Urinary bladder (tissue), 4 donors: ENCODE data around the gene MBP. TPM values are rescaled to one million over a fixed set of nuclear protein-coding genes. Genes with fewer than 3 reads are reported as not detected.

Source experiments
- DNase-seq: peaks from one replicate; pipeline ENCODE4 v3.0.0-alpha.2; 2015; ENCODE audit errors: extremely low spot score
- H3K27ac ChIP-seq: one replicate; pipeline ENCODE4 v1.5.1; 2013; ENCODE audit warnings: low read depth, mild to moderate bottlenecking, moderate library complexity
- H3K36me3 ChIP-seq: one replicate; pipeline ENCODE4 v1.6.1; 2013; ENCODE audit warnings: mild to moderate bottlenecking, moderate library complexity; ENCODE audit not compliant: insufficient read depth
- H3K4me1 ChIP-seq: one replicate; pipeline ENCODE4 v1.6.1; 2013; ENCODE audit warnings: mild to moderate bottlenecking, moderate library complexity; ENCODE audit not compliant: insufficient read depth
- H3K4me3 ChIP-seq: one replicate; pipeline ENCODE4 v1.5.1; 2013; ENCODE audit warnings: low read depth, low read length
- WGBS: extraction: QIAGEN DNeasy Blood & Tissue Kit; methylation state at CpG from one replicate; pipeline ENCODE4 v1.1.7; 2013; 5-methylcytosine and 5-hydroxymethylcytosine counted together
- polyA plus RNA-seq: library from polyadenylated mRNA; stranded (reverse); fragments of 200-250 nt; gene quantifications from one replicate; pipeline ENCODE4 v1.2.3, GENCODE V29; 2013
- total RNA-seq: library from RNA; depleted of rRNA; stranded (reverse); fragments of >200 nt; gene quantifications from one replicate; pipeline ENCODE4 v1.2.3, GENCODE V29; 2014
- donor health status: healthy with polysubstance abuse.
- donor health status: healthy.

The MBP gene
- total and polyA plus RNA-seq, 2 donors: 9.6 to 24.4 TPM

DNA sequence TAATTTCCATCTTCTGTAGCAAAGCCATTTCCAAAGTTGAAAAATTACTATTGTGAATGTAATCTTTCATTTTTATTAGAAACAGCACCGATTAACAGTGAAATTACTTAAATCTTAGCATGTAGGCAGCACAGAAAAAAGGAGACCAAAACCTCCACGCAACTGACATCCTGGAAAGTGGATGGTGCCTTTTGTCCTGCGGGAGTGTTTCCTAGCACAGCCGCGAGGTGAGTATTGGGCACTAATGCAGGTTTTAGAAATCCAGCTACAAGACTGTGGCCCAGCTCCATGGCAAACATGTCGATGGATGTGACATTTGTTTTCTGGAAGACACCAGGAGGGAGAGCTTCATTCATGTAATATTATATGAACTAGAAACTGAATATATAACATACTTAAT, 86.9 kb downstream of the MBP start:
- Histone ChIP-seq H3K36me3 (no peaks in the 10 kb centered on the region), H3K4me3 (no peak overlapping the region), H3K4me1 (no peaks in the 10 kb centered on the region), H3K27ac (no peak overlapping the region)
- no peak for DNase-seq
- 88% methylated on average over 6 of the region's 6 CpGs for WGBS

DNA sequence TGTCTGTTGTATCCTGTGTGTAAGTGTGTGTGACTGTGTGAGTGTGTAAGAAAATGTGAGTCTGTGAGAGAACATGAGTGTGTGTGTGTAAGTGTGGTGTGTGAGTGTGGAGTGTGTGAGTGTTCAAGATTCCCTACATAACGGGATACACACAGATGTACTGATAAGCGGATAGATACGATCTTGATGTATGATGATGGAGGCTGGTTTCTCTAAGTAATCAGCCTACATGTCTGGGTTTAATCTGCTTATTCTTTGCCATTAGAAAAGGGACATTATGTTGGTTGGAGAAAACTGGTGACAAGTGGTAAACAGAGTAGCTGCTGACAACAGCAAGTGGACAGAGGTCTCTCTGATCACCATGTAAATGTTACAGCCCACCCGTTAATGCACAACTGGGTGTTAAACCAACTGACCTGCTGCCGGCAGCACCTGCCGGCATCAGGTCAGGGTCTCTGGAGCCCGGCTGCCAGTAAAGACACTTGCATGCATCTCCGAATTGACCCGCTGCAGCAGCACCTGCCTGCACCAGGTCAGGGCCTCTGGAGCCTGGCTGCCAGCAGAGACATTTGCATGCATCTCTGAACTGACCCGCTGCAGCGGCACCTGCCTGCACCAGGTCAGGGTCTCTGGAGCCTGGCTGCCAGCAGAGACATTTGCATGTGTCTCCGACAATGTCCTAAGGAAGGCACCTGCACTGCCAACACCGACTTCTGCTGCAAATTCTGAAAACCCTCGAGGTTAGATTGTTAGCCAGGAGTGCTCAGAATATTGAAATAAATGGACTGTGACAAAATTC, 87.5 kb downstream of the MBP start:
- Histone ChIP-seq H3K36me3 (no peaks in the 10 kb centered on the region), H3K4me3 (no peak overlapping the region), H3K4me1 (no peaks in the 10 kb centered on the region), H3K27ac (no peak overlapping the region)
- WGBS: 73% methylated on average over 14 of the region's 14 CpGs
- no peak for DNase-seq

DNA sequence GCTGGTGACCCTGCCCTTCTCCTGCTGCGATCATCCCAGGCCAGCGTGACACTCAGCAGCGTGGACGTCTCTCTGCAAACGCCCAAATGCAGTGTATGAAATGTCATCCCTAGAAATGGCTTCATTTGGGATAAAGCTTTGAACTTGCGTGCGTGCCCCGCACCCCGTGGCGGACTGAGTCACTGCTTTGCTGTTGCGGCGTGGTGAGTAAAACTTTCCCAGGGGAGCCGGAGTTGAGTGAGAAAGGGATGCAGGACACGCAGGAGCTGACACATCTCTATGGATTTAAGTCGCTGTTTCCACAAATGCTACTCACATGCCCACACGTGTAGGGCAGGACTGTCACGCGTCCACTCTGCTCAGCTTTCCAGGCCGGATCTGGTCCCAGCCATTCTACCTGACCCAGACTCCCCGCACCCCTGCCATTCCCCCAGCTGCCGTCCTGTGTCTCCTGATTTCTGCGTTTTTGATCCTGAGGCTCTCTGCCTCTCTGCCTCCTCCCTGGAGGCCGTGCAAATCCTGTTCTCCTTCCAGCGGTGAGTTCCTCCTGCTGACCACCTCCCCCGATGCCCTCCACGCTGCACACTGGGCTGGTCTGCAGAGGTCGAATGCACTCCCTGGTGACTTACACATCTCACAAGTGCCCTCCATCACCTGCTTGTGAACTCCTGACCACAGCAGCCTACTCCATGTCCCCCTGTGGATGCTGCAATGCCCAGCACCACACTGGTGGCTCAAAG, 88.9 kb downstream of the MBP start:
- Histone ChIP-seq H3K27ac (no peak overlapping the region), H3K4me1 (no peaks in the 10 kb centered on the region), H3K4me3 (no peak overlapping the region), H3K36me3 (no peaks in the 10 kb centered on the region)
- 85% methylated on average over 27 of the region's 27 CpGs for WGBS
- no peak for DNase-seq

GRCh38 chr18:77042583-77042982, 90.0 kb downstream of the MBP start:
- H3K27ac ChIP-seq: no peak overlapping the region
- 70% methylated on average over 10 of the region's 10 CpGs for WGBS
- no peak overlapping the region for H3K4me3 ChIP-seq
- no peaks in the 10 kb centered on the region for H3K4me1 ChIP-seq
- H3K36me3 ChIP-seq: no peaks in the 10 kb centered on the region
- DNase-seq: no peak

DNA sequence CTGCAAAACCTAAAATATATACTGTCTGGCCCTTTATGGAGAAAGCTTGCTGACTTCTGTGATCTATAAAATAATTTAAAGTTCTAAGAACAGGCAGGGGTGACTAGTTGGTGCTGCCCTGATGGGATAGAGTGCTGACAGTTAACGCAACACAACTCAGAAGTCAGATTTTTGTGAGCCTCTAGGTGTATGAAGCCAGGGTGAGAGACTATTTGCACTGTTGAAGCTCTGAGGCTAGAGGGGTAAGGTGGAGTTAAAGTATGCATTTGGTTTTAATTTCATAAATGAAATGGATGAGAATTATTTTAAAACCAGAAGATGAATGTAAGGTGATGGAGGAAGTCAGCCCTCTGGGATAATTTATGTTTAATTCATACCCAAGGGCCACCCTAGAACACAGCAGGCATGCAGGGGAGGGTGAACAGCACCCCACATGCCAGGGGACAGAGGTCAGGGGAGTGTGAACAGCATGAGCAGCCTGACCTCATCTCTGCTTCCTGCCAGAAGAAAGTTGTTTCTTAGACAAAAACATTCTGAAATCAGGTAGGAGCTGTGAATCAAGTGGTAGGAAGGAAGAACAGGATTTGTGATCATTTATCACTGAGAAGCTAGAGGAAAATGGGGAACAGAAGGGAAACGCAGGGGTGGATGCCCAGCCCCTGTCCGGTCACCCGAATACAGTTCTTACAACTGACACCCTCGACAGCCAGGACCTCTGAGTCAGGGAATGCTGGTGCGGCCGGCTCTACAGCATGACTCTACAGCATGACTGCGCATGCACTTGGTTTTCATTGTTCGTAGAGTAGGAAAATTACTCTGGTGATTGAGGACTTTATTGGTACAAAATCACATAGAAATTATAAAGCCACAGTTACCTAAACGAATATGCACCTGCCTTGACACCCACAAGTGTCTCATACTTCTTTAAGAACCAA, 93.1 kb downstream of the MBP start:
- H3K36me3 ChIP-seq: no peaks in the 10 kb centered on the region
- H3K4me3 ChIP-seq: no peak overlapping the region
- no peak overlapping the region for H3K27ac ChIP-seq
- DNase-seq: no peak
- 75% methylated on average over 10 of the region's 10 CpGs for WGBS
- H3K4me1 ChIP-seq: no peaks in the 10 kb centered on the region

- H3K4me3 ChIP-seq: no peak overlapping the region
- H3K4me1 ChIP-seq: no peaks in the 10 kb centered on the region
- whole genome bisulfite sequencing: 83% methylated on average over 3 of the region's 3 CpGs
- H3K36me3 ChIP-seq: no peaks in the 10 kb centered on the region
- DNase-seq: no peak
- no peak overlapping the region for H3K27ac ChIP-seq
Observed at GRCh38 chr18:77038182-77038858, 94.3 kb downstream of the MBP start.

GRCh38 chr18:77037567-77037966, 95.0 kb downstream of the MBP start:
- H3K4me1 ChIP-seq: no peaks in the 10 kb centered on the region
- no peak overlapping the region for H3K4me3 ChIP-seq
- H3K27ac ChIP-seq: no peak overlapping the region
- DNase-seq: no peak
- 80% methylated on average over 13 of the region's 13 CpGs for WGBS
- H3K36me3 ChIP-seq: no peaks in the 10 kb centered on the region

- H3K36me3 ChIP-seq: no peaks in the 10 kb centered on the region
- no peaks in the 10 kb centered on the region for H3K4me1 ChIP-seq
- WGBS: 35% methylated on average over 12 of the region's 12 CpGs
- H3K27ac ChIP-seq: no peak overlapping the region
- no peak overlapping the region for H3K4me3 ChIP-seq
- DNase-seq: no peak
Observed at GRCh38 chr18:77035380-77036187, 97.0 kb downstream of the MBP start.

- Histone ChIP-seq H3K27ac (no peak overlapping the region), H3K4me1 (no peaks in the 10 kb centered on the region), H3K36me3 (no peaks in the 10 kb centered on the region), H3K4me3 (no peak overlapping the region)
- WGBS: 87% methylated on average over 3 of the region's 3 CpGs
- DNase-seq: no peak
Observed at GRCh38 chr18:77033575-77033974, 99.0 kb downstream of the MBP start.

- Histone ChIP-seq H3K27ac (no peak overlapping the region), H3K4me1 (no peaks in the 10 kb centered on the region), H3K36me3 (no peaks in the 10 kb centered on the region), H3K4me3 (no peak overlapping the region)
- no peak for DNase-seq
- 68% methylated on average over 19 of the region's 19 CpGs for WGBS
Observed at GRCh38 chr18:77032181-77032701, 100.3 kb downstream of the MBP start.

GRCh38 chr18:77031662-77032061, 100.9 kb downstream of the MBP start:
- WGBS: 89% methylated on average over 9 of the region's 9 CpGs
- Histone ChIP-seq H3K4me3 (no peak overlapping the region), H3K4me1 (no peaks in the 10 kb centered on the region), H3K27ac (no peak overlapping the region), H3K36me3 (no peaks in the 10 kb centered on the region)
- DNase-seq: no peak

DNA sequence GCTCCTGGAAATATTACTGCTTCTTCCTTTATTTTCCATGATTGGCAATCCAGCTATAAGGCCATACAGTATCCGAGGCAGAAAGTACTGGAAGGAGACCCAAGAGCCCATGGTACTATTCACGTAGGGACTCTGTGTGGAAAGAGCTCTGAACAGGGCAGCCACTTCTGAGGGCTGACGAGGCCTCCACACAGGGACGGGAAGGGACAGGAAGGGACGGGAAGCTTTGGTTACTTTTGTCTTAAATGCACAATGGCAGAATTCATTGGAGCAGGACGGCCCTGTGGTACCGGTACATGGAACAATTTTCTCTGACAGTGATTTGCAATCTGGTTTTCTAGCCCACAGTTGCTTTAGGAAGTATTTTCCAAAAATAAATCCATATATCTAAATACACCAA, 102.4 kb downstream of the MBP start:
- Histone ChIP-seq H3K27ac (no peak overlapping the region), H3K4me1 (no peaks in the 10 kb centered on the region), H3K36me3 (no peaks in the 10 kb centered on the region), H3K4me3 (no peak overlapping the region)
- WGBS: 89% methylated on average over 7 of the region's 7 CpGs
- no peak for DNase-seq
